HepG2 (cell line): ENCODE results near the gene LARP1B. TPM values are rescaled to one million over a fixed set of nuclear protein-coding genes. Genes with fewer than 3 reads are reported as not detected.

Experiments
- ATAC-seq: fragments of 200-7000 bp; cut with Tn5 transposase; 3 replicates; pipeline ENCODE4 v1.9.1; 2020; ENCODE audit warnings: mild to moderate bottlenecking, moderate library complexity
- BruUV-seq: library from RNA; stranded (reverse); fragments of 400-500 nt; replicated peaks from 2 replicates; lab custom pipeline; 2021; lab: Mats Ljungman, UMichigan
- CTCF ChIA-PET: fragments of 300-600 bp; formaldehyde crosslinking; extraction: SDS; loops from one replicate; lab custom pipeline; 2021; ENCODE audit warnings: low total read pairs, inconsistent platforms, low intra/inter-chr PET ratio; lab: Yijun Ruan, JAX
- POLR2A ChIA-PET: fragments of 350-600 bp; sonication (Branson Sonifier 250); formaldehyde crosslinking; loops from one replicate; lab custom pipeline; 2020; ENCODE audit warnings: antibody characterized with exemption, inconsistent platforms; lab: Yijun Ruan, JAX
- DNase-seq: peaks from one replicate; pipeline ENCODE4 v3.0.0-alpha.2; 2015; ENCODE audit warnings: low spot score
- FAIRE-seq: peaks from 3 replicates; lab custom pipeline; 2011; peaks lifted over from hg19 to GRCh38; lab: Jason Lieb, UNC
- H2AFZ ChIP-seq: one replicate; pipeline ENCODE4 v1.6.1; 2011; ENCODE audit warnings: low read length, inconsistent platforms
- H3K27ac ChIP-seq: fragments of 300-600 bp; 3 replicates; pipeline ENCODE4 v1.8.0; 2011; ENCODE audit warnings: mixed run types, mild to moderate bottlenecking, mixed read lengths, low read length, inconsistent platforms; ENCODE audit not compliant: insufficient read depth; ENCODE audit errors: extremely low read length
- H3K27me3 ChIP-seq, 2 experiments: fragments of 200-600 bp in 1 of 2; 2 replicates in 1 of 2; 3 replicates in 1 of 2; pipeline versions ENCODE4 v1.6.0 to v1.8.0; 2011; ENCODE audit warnings: low read length in 2 of 2, mild to moderate bottlenecking in 2 of 2, moderate library complexity in 2 of 2, inconsistent platforms in 1 of 2; ENCODE audit not compliant: insufficient read depth in 2 of 2, control insufficient read depth in 1 of 2
- H3K36me3 ChIP-seq, 2 experiments: fragments of 200-600 bp in 1 of 2; replicated peaks in 1 of 2; 2 replicates in 1 of 2; 3 replicates in 1 of 2; pipeline versions ENCODE4 v1.5.1 to v1.8.0; 2011; ENCODE audit warnings: low read length in 2 of 2, inconsistent platforms in 1 of 2; ENCODE audit not compliant: insufficient read depth in 2 of 2, control insufficient read depth in 1 of 2
- H3K4me1 ChIP-seq: 2 replicates; pipeline ENCODE4 v1.5.1; 2012; ENCODE audit warnings: low read length, inconsistent platforms; ENCODE audit not compliant: insufficient read depth
- H3K4me2 ChIP-seq: 2 replicates; pipeline ENCODE4 v1.6.0; 2011; ENCODE audit warnings: low read depth, low read length, inconsistent platforms
- H3K4me3 ChIP-seq, 3 experiments: fragments of 200-600 bp in 1 of 3; sonication (generic), shearing (Covaris generic) in 1 of 3; replicated peaks in 1 of 3; 2 replicates each; pipeline ENCODE4 v1.5.1; 2011 to 2016; ENCODE audit warnings: low read length in 3 of 3, inconsistent platforms in 2 of 3, low read depth in 2 of 3, mild to moderate bottlenecking in 2 of 3, control low read depth in 1 of 3, mixed read lengths in 1 of 3; ENCODE audit not compliant: insufficient read depth in 1 of 3
- H3K79me2 ChIP-seq: one replicate; pipeline ENCODE4 v1.6.1; 2011; ENCODE audit warnings: low read length, inconsistent platforms; ENCODE audit not compliant: insufficient read depth
- H3K9ac ChIP-seq: 2 replicates; pipeline ENCODE4 v1.6.0; 2011; ENCODE audit warnings: mild to moderate bottlenecking, low read depth, low read length, inconsistent platforms; ENCODE audit not compliant: insufficient read depth
- H3K9me3 ChIP-seq: 2 replicates; pipeline ENCODE4 v1.5.1; 2012; ENCODE audit warnings: mild to moderate bottlenecking, low read length
- H4K20me1 ChIP-seq: 2 replicates; pipeline ENCODE4 v1.6.0; 2011; ENCODE audit warnings: inconsistent platforms, mild to moderate bottlenecking, low read length, moderate library complexity; ENCODE audit not compliant: insufficient read depth
- FOXA1 ChIP-seq, 2 experiments: fragments of 450-650 bp in 1 of 2; sonication (generic) in 1 of 2; formaldehyde crosslinking in 1 of 2; IDR thresholded peaks; 2 replicates each; pipeline versions ENCODE4 v1.4.0 to v1.6.1; 2016 to 2020; ENCODE audit warnings: missing genetic modification reagents in 1 of 2
- GZF1 ChIP-seq: sonication (generic); formaldehyde crosslinking; IDR thresholded peaks from 2 replicates; pipeline ENCODE4 v1.5.1; 2020; ENCODE audit warnings: mild to moderate bottlenecking, missing genetic modification reagents
- ISL2 ChIP-seq: sonication (generic); formaldehyde crosslinking; IDR thresholded peaks from 2 replicates; pipeline ENCODE4 v1.5.0; 2020; ENCODE audit warnings: missing genetic modification reagents
- JUN ChIP-seq: sonication (generic); formaldehyde crosslinking; IDR thresholded peaks from 2 replicates; pipeline ENCODE4 v1.4.0; 2020; ENCODE audit warnings: mild to moderate bottlenecking, missing genetic modification reagents
- MYNN ChIP-seq: sonication (generic); formaldehyde crosslinking; IDR thresholded peaks from 2 replicates; pipeline ENCODE4 v1.4.0; 2020; ENCODE audit warnings: mild to moderate bottlenecking, low read depth, missing genetic modification reagents
- PHF20 ChIP-seq: sonication (generic); formaldehyde crosslinking; IDR thresholded peaks from 2 replicates; pipeline ENCODE4 v1.5.0; 2020; ENCODE audit warnings: mild to moderate bottlenecking, missing genetic modification reagents
- RFX3 ChIP-seq: IDR thresholded peaks from 2 replicates; pipeline ENCODE4 v1.6.1; 2016; ENCODE audit warnings: missing biosample characterization, missing genetic modification reagents
- SMAD3 ChIP-seq: sonication (generic); formaldehyde crosslinking; IDR thresholded peaks from 2 replicates; pipeline ENCODE4 v1.4.0; 2020; ENCODE audit warnings: missing genetic modification reagents
- SPEN ChIP-seq: sonication (generic); formaldehyde crosslinking; IDR thresholded peaks from 2 replicates; pipeline ENCODE4 v1.5.1; 2020; ENCODE audit warnings: low read depth, mild to moderate bottlenecking, missing genetic modification reagents
- TBX3 ChIP-seq: fragments of 450-650 bp; IDR thresholded peaks from 2 replicates; pipeline ENCODE4 v1.6.1; 2017; ENCODE audit warnings: antibody characterized with exemption, mild to moderate bottlenecking, inconsistent platforms, borderline replicate concordance
- ZNF660 ChIP-seq: sonication (generic); formaldehyde crosslinking; IDR thresholded peaks from 2 replicates; pipeline ENCODE4 v1.5.1; 2020; ENCODE audit warnings: mild to moderate bottlenecking, low read depth, missing genetic modification reagents, borderline replicate concordance
- ZSCAN9 ChIP-seq: IDR thresholded peaks from 2 replicates; pipeline ENCODE4 v1.6.1; 2016; ENCODE audit warnings: borderline replicate concordance
- WGBS: methylation state at CpG from one replicate; pipeline ENCODE4 v1.1.6; 2017; ENCODE audit warnings: low lambda C conversion rate; 5-methylcytosine and 5-hydroxymethylcytosine counted together
- in situ Hi-C: cut with HindIII; loops from 2 replicates; pipeline ENCODE4 v1.10.0; 2017; ENCODE audit warnings: low pct_unique_long_range_greater_than_20kb; ENCODE audit not compliant: extremely low pct_ligation_motif_present
- intact Hi-C: fragments of 100-400 bp; cut with micrococcal nuclease; formaldehyde crosslinking; loops from one replicate; pipeline ENCODE4 v1.10.0; 2022; ENCODE audit not compliant: unreplicated experiment
- polyA plus RNA-seq, 8 experiments: library from polyadenylated mRNA; depleted of rRNA in 3 of 8; stranded (reverse) in 7 of 8; unstranded in 1 of 8; fragments of >200 nt; fragmentation: Illumina TruSeq in 4 of 8; extraction: Trizol in 4 of 8; gene quantifications; 2 replicates each; pipeline versions ENCODE4 v1.2.1 to v1.2.3, GENCODE V29; 2011 to 2016; ENCODE audit warnings: low read depth in 4 of 8, missing spikeins in 1 of 8, mixed read lengths in 1 of 8; ENCODE audit not compliant: insufficient read depth in 1 of 8
- total RNA-seq, 5 experiments: library from RNA; depleted of rRNA; stranded (reverse); fragments of >200 nt; fragmentation: Illumina TruSeq; extraction: Trizol; gene quantifications; 2 replicates each; pipeline ENCODE4 v1.2.3, GENCODE V29; 2016; ENCODE audit warnings: low read depth in 1 of 5
- TF ChIP-seq, protein P1 (sequence below): sonication (generic); formaldehyde crosslinking; IDR thresholded peaks from 2 replicates; pipeline ENCODE4 v1.9.0; 2022; ENCODE audit warnings: low read depth, missing genetic modification reagents
- TF ChIP-seq, protein P2 (sequence below): sonication (generic); formaldehyde crosslinking; IDR thresholded peaks from 2 replicates; pipeline ENCODE4 v1.4.0; 2020; ENCODE audit warnings: missing genetic modification reagents
- TF ChIP-seq, protein P3 (sequence below): sonication (generic); formaldehyde crosslinking; IDR thresholded peaks from 2 replicates; pipeline ENCODE4 v1.4.0; 2020; ENCODE audit warnings: missing genetic modification reagents
- TF ChIP-seq, protein P4 (sequence below): sonication (generic); formaldehyde crosslinking; IDR thresholded peaks from 2 replicates; pipeline ENCODE4 v1.5.0; 2020; ENCODE audit warnings: mild to moderate bottlenecking, missing genetic modification reagents
- TF ChIP-seq, protein P5 (sequence below): sonication (generic); formaldehyde crosslinking; conservative IDR thresholded peaks from 2 replicates; pipeline ENCODE4 v1.4.0; 2020; ENCODE audit warnings: missing genetic modification reagents

The LARP1B gene
- total and polyA plus RNA-seq, 2 of the 13 experiments (the other 11 are each of a cell fraction or from before 2014, with no cell fraction given) = 19.2 to 52.7 TPM

DNA sequence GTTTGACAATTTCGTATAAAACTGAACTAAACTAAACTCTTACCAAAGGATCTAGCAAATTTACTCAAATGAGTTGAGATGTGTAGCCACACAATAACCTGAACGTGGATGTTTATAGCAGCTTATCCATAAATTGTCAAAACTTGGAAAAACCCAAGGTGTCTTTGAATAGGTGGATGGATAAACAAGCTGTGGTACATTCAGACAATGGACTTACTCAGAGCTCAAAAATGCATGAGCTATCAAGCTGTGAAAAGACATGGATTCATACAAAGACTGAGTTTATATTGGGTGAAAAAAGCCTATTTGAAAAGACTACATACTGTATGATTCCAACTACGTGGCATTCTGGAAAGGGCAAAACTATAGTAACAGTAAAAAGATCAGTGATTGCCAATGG, 69.5 kb downstream of the LARP1B start (continued):
- TF ChIP-seq, protein P1, sequence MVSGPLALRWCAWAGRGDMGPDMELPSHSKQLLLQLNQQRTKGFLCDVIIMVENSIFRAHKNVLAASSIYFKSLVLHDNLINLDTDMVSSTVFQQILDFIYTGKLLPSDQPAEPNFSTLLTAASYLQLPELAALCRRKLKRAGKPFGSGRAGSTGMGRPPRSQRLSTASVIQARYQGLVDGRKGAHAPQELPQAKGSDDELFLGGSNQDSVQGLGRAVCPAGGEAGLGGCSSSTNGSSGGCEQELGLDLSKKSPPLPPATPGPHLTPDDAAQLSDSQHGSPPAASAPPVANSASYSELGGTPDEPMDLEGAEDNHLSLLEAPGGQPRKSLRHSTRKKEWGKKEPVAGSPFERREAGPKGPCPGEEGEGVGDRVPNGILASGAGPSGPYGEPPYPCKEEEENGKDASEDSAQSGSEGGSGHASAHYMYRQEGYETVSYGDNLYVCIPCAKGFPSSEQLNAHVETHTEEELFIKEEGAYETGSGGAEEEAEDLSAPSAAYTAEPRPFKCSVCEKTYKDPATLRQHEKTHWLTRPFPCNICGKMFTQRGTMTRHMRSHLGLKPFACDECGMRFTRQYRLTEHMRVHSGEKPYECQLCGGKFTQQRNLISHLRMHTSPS = no peak
- TF ChIP-seq, all 625 proteins: peak for 0

DNA sequence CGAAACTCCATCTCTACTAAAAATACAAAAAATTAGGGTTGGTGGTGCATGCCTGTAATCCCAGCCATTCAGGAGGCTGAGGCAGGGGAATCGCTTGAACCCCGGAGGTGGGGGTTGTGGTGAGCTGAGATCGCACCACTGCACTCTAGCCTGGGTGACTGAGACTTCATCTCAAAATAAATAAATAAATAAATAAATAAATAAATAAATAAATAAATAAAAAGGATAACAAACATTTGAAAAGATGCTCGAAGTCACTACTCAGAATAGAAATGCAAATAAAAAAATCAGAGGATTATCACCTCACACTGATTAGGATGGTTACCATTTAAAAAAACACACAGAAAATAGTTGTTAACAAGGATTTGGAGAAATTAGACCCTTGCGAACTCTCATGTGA, 73.8 kb downstream of the LARP1B start:
- no peaks in the 10 kb centered on the region for H3K27me3 ChIP-seq
- in situ Hi-C loops (no loop called here), intact Hi-C loops (no loop called here)
- no peak overlapping the region for H2AFZ ChIP-seq
- H3K4me1 ChIP-seq = no peaks in the 10 kb centered on the region
- no peak overlapping the region for H3K4me3 ChIP-seq
- H3K4me2 ChIP-seq = no peak overlapping the region
- FAIRE-seq (no peak), ATAC-seq (no peak), DNase-seq (no peak)
- no peaks in the 10 kb centered on the region for H3K9me3 ChIP-seq
- H4K20me1 ChIP-seq = no peaks in the 10 kb centered on the region
- no peak overlapping the region for H3K9ac ChIP-seq
- H3K27ac ChIP-seq = no peak overlapping the region
- WGBS = 97% methylated on average over 6 of the region's 6 CpGs
- ChIA-PET CTCF (no interaction called here), POLR2A (no interaction called here)
- no TSS peak for BruUV-seq
- H3K79me2 ChIP-seq = no peaks in the 10 kb centered on the region
- H3K36me3 ChIP-seq = no peaks in the 10 kb centered on the region
- no peak for TF ChIP-seq MYNN (CRISPR knock-in tag)
- TF ChIP-seq ZNF660 = no peak
- no peak for TF ChIP-seq SPEN
- no peak for TF ChIP-seq ISL2 (CRISPR knock-in tag)
- TF ChIP-seq FOXA1 (IDR thresholded peaks at IDR 0.05) = no peak
- TF ChIP-seq FOXA1 (CRISPR knock-in tag; IDR thresholded peaks at IDR 0.05) = no peak
- no peak for TF ChIP-seq PHF20 (CRISPR knock-in tag)
- no peak for TF ChIP-seq SMAD3 (CRISPR knock-in tag)
- no peak for TF ChIP-seq RFX3 (CRISPR knock-in tag)
- no peak for TF ChIP-seq JUN (CRISPR knock-in tag)
- TF ChIP-seq, protein P2, sequence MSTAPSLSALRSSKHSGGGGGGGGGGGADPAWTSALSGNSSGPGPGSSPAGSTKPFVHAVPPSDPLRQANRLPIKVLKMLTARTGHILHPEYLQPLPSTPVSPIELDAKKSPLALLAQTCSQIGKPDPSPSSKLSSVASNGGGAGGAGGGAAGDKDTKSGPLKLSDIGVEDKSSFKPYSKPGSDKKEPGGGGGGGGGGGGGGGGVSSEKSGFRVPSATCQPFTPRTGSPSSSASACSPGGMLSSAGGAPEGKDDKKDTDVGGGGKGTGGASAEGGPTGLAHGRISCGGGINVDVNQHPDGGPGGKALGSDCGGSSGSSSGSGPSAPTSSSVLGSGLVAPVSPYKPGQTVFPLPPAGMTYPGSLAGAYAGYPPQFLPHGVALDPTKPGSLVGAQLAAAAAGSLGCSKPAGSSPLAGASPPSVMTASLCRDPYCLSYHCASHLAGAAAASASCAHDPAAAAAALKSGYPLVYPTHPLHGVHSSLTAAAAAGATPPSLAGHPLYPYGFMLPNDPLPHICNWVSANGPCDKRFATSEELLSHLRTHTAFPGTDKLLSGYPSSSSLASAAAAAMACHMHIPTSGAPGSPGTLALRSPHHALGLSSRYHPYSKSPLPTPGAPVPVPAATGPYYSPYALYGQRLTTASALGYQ (CRISPR knock-in tag) = no peak
- TF ChIP-seq, protein P3, sequence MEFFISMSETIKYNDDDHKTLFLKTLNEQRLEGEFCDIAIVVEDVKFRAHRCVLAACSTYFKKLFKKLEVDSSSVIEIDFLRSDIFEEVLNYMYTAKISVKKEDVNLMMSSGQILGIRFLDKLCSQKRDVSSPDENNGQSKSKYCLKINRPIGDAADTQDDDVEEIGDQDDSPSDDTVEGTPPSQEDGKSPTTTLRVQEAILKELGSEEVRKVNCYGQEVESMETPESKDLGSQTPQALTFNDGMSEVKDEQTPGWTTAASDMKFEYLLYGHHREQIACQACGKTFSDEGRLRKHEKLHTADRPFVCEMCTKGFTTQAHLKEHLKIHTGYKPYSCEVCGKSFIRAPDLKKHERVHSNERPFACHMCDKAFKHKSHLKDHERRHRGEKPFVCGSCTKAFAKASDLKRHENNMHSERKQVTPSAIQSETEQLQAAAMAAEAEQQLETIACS (CRISPR knock-in tag) = no peak
- no peak for TF ChIP-seq GZF1 (CRISPR knock-in tag)
- TF ChIP-seq, protein P4, sequence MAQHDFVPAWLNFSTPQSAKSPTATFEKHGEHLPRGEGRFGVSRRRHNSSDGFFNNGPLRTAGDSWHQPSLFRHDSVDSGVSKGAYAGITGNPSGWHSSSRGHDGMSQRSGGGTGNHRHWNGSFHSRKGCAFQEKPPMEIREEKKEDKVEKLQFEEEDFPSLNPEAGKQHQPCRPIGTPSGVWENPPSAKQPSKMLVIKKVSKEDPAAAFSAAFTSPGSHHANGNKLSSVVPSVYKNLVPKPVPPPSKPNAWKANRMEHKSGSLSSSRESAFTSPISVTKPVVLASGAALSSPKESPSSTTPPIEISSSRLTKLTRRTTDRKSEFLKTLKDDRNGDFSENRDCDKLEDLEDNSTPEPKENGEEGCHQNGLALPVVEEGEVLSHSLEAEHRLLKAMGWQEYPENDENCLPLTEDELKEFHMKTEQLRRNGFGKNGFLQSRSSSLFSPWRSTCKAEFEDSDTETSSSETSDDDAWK (CRISPR knock-in tag) = no peak
- TF ChIP-seq ZSCAN9 (CRISPR knock-in tag) = no peak
- TF ChIP-seq TBX3 = no peak
- TF ChIP-seq, protein P5, sequence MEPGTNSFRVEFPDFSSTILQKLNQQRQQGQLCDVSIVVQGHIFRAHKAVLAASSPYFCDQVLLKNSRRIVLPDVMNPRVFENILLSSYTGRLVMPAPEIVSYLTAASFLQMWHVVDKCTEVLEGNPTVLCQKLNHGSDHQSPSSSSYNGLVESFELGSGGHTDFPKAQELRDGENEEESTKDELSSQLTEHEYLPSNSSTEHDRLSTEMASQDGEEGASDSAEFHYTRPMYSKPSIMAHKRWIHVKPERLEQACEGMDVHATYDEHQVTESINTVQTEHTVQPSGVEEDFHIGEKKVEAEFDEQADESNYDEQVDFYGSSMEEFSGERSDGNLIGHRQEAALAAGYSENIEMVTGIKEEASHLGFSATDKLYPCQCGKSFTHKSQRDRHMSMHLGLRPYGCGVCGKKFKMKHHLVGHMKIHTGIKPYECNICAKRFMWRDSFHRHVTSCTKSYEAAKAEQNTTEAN (CRISPR knock-in tag) = no peak
